GM18858 (cell line): ENCODE measurements around the gene RAB44.
A peak's percentile ranks its signal among the peaks of the same experiment; 100 is the strongest.

ENCODE experiments used
- ATAC-seq: cut with Tn5 transposase; IDR thresholded peaks from one replicate; pipeline ENCODE4 v1.9.1; 2021; ENCODE audit not compliant: unreplicated experiment

Gene RAB44

DNA sequence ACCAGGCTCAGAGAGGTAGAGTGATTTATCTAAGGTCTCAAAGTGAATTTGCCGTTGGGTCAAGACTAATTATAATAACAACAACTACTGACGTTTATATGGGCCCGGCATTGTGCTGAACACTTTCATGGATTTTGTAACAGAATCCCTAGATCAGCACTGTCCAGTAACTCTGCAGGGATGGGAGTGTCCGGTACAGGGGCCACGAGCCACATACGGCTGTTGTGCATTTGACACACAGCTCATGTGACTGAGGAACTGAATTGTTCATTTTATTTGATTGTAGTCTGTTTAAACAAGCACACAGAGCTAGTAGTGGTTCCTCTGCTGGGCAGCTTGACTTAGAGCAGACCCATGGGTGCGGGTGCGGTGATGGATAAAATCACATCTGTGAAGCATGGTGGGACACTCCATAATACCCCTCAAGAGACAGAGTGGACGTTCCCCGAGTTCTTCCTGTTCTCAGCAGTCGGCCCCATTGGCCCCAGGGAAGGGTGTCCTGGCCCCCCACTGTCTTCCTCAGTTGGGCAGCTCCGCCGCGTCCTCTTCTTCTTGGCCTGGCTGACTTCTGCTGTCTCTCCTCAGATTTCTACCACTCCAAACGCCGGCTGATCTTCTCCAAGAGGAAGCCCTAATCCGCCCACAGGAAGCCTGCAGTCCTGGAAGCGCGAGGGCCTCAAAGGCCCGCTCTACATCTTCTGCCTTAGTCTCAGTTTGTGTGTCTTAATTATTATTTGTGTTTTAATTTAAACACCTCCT, 12.3 kb upstream of the RAB44 start:
- ATAC-seq, result no peak

DNA sequence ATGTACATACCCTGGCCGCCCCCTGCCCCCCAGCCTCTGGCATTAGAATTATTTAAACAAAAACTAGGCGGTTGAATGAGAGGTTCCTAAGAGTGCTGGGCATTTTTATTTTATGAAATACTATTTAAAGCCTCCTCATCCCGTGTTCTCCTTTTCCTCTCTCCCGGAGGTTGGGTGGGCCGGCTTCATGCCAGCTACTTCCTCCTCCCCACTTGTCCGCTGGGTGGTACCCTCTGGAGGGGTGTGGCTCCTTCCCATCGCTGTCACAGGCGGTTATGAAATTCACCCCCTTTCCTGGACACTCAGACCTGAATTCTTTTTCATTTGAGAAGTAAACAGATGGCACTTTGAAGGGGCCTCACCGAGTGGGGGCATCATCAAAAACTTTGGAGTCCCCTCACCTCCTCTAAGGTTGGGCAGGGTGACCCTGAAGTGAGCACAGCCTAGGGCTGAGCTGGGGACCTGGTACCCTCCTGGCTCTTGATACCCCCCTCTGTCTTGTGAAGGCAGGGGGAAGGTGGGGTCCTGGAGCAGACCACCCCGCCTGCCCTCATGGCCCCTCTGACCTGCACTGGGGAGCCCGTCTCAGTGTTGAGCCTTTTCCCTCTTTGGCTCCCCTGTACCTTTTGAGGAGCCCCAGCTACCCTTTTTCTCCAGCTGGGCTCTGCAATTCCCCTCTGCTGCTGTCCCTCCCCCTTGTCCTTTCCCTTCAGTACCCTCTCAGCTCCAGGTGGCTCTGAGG, 11.5 kb upstream of the RAB44 start:
- no peak for ATAC-seq

DNA sequence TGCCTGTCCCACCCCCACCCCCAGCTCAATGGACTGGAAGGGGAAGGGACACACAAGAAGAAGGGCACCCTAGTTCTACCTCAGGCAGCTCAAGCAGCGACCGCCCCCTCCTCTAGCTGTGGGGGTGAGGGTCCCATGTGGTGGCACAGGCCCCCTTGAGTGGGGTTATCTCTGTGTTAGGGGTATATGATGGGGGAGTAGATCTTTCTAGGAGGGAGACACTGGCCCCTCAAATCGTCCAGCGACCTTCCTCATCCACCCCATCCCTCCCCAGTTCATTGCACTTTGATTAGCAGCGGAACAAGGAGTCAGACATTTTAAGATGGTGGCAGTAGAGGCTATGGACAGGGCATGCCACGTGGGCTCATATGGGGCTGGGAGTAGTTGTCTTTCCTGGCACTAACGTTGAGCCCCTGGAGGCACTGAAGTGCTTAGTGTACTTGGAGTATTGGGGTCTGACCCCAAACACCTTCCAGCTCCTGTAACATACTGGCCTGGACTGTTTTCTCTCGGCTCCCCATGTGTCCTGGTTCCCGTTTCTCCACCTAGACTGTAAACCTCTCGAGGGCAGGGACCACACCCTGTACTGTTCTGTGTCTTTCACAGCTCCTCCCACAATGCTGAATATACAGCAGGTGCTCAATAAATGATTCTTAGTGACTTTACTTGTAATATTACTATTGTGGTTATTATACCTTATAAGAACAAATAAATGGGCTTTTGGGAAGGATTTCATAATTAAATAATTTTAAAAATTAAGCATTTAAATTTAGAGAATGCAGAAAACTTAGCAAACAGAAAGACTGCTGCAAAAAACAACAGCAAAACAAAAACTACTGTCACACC, 10.7 kb upstream of the RAB44 start:
- ATAC-seq, result no peak

DNA sequence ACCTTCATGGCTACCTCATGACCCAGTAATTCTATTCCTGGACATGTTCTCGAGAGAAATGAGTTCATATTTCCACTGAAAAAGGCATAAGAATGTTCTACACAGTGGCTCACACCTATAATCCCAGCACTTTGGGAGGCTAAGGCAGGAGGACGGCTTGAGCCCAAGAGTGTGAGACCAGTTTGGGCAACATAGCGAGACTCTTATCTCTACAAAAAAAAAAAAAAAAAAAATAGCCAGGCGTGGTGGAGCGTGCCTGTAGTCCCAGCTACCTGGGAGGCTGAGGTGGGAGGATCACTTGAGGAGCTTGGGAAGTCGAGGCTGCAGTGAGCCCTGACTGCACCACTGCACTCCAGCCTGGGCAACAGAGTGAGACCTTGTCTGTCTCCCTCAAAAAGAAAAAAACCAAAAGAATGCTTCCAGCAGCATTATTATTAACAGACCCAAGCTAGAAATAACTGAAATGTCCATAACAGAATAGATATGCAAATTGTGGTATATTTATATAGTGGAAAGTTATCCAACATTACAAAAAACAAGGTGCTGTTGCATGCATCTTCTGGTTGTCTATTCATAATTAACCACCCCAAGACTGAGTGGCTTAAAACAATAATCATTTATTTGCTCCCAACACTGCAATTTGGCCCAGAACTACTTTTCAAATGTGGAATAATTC, 9.4 kb upstream of the RAB44 start:
- ATAC-seq, result no peak

DNA sequence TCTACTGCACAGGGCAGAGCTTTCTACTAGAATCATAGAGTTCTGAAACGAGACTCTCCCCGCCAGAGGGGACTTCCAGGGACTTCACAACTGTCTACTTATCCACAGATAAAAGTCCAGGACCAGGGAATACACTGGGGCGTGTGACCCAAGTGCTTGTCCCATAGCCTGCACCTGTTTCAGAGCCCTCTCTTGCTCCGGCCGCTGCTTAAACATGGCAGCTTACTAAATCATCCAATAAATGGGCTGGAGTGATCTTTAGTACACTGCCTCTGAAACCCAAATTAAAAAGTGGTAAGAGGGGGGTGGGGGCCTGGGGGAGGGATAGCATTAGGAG, 8.9 kb upstream of the RAB44 start:
- no peak for ATAC-seq

DNA sequence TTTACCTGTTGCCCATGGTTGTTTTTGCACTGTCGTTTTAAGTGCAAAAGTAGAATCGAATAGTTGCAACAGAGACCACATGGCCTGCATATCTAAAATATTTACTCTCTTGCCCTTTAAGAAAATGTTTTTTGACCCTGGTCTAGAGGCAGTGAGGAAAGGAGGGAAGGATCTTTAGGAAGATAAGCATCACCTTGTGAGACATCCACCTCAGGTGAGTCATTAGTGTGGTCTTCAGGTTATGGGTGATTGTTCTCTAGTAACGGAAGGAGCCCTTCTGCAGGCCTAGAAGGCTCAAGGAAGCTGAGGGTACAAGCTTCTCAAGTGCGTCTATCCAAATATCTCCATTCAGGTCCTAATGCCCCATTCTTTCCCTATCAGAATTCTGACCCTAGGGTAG, 6.6 kb upstream of the RAB44 start:
- ATAC-seq, result no peak

DNA sequence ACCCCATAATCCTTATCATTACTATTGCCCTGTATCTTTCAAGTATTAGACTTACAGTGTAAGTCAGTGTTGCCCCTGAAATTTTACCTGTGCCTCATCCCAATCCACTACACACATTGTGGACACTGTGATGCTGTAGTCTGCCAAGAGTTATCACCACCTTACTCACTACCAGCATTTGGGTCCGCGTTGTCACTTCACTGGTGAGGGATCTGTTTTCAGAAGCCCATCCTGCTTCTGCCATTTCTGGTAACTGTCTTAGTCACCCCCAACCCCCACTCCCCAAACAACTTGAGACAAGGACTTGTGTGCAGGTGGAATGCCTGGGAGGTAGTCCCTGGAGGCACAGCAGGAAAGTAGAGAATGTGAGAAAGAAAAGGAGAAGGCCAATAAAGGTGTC, 6.0 kb upstream of the RAB44 start:
- no peak for ATAC-seq

DNA sequence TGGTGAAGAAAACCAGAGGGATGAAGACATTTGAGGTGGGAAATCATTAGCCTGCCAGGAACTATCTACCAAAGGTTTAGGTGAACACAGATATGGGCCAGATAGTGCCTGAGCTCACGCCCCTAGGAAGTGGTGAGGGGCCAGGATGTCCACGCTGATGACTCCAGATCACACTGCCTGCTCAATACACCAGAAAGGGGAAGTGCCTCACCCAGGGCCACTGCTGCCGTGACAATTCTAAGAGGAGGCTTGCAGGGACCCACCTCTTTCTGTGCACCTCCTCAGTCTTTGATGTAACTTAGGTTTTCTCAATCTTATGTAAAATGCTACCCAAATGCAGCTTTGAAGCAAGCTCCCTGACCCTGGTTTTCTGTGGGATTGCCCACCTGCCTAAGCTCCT, 5.4 kb upstream of the RAB44 start:
- peak; percentile 40 for ATAC-seq

DNA sequence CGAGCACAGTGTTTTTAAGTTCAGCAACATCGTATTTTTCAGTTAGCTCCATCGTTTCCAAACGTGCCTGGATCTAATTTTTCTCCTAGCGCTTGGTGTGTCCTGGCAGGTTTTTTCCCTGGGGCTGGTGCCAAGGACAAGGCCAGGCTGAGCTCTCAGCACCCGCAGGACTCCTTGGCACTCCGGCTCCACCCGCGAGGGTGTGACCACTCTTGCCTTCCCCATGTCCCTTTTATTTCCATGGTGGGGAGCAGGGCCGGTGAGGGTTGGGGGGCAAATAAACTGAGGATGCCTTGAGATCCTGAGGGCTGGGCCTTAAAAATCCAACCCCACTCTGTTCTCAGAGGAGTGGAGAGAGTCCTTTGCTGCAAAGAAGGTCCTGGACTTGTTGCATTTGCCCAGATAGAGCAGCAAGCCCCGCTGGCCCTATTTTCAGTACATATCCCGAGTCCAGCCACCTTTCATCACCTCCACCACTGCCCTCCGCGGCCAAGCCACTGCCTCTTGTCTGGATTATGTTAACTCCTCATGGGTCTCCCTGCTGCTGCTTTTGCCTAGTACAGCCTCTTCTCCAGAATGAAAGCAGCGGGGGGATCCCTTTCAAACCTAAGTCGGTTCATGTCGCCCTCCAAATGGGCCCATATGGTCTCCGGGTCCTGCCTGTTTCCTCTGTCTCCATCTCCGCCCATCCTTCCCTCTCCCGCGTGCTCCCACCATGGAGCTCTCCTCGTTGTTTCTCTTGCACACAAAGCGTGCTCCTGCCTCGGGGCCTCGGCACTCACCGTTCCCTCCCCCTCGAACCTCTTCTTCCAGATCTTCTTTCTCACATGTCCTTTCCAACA, 4.5 kb upstream of the RAB44 start:
- ATAC-seq, result no peak

DNA sequence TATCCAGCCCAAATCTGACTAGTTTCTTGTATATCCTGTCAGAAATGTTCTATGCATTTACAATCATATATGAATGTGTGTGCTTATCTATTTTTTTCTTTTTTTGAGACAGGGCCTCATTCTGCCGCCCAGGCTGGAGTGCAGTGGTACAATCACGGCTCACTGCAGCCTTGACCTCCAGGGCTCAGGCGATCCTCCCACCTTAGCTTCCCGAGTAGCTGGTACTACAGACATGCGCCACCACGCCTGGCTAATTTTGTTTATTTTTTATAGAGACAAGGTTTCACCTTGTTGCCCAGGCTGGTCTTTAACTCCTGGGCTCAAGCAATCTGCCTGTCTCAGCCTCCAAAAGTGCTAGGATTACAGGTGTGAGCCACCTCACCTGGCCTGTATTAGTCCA, 3.0 kb upstream of the RAB44 start:
- no peak for ATAC-seq

DNA sequence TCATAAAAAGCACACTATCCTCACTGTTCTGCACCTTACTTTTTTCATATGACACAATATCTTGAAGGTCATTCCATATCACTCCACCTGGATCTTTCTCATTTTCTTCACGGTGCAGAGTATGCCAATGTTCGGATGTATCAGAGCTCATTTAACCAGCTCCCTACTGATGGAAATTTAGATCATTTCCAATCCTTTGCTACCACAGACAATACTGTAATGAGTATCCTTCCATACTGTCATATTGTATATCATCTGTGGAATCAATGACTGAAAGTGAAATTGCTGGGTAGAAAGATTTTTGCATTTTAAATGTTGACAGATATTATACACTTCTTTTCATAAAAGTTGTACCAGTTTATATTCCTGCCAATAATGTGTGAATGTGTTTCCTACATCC, 2.2 kb upstream of the RAB44 start:
- no peak for ATAC-seq

DNA sequence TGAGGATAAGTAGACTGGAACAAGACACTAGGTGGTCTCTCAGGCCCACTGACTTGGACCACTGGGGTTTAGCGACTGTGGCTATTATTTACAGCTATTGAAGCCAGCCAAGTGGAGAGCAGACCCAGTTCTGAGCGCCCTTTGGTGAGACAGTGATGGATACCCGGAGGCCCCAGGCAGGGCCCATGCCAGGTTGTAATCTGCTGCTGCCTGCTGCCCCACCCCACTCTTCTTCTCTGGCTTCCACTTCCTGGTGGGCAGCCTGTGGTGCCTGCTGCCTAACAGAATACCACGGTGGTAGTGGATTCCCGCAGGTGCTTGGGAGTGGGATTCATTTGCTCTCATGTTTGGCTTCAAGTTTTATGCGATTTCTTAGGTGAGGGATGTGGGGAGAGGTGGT, 570 bp downstream of the RAB44 start:
- ATAC-seq, result no peak

DNA sequence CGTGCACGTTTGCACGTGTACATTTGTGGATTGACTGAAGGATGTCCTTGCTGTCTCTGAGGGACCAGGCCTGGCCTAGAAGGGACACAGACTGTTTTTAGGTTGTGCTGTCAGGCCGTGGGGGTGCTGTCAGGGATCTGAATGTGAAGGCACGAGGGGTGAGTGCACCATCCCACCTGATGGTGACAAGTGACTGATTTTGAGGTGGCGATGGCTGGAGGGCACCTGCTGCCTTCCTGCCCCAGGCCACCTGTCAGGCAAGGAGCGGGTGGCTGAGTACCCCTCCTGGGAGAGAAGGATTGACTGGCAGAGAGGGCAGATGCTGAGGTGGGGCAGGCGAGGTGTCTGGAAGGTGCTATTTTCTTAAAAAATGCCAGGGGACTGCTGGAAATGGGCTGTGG, 1.2 kb downstream of the RAB44 start:
- no peak for ATAC-seq

DNA sequence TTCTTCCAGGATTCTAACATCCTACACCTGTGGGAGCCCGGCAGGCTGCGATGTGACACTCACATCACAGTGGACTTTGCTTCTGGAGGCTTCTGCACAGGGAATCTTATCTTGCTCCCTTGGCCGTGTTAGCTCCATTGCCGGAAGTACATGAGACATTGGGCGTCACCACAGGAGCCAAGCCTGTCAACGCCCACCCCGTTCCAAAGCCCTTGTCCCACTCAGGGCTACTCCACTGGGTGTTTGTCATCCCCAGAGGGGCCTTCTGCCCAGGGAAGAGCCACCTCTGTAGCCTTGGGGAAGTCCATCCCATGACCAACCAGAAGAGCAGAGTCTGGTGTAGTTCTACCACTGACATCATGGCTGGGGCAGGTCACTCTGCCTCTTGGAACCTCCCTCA, 1.7 kb downstream of the RAB44 start:
- ATAC-seq, result no peak

DNA sequence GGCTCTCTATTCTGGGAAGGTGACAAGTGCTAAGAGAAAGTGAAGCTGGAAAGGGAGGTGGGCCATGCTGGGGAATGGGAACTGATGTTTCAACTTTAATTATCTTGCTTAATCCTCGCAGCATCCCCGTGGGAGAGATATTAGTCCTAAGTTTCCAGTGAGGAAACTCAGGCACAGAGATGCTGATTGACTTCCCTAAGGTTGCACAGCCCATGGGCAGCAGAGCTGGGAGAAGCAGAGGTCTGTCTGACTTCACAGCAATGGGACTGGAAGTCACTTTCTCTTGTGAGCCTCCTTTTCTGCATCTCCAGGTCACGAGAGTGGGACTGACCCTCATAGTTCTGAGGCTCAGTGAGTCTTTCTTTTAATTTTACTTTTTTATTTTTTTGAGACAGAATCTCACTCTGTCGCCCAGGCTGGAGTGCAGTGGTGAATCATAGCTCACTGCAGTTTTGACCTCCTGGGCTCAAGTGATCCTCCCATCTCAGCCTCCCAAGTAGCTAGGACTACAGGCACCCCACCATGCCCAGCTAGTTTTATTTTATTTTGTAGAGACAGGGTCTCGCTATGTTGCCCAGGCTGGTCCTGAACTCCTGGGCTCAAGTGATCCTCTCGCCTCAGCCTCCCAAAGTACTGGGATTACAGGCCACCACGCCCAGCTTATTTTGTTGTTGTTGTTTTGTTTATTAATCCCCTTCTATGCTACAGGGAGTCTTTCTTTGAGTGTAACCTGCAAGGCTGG, 2.6 kb downstream of the RAB44 start:
- no peak for ATAC-seq

DNA sequence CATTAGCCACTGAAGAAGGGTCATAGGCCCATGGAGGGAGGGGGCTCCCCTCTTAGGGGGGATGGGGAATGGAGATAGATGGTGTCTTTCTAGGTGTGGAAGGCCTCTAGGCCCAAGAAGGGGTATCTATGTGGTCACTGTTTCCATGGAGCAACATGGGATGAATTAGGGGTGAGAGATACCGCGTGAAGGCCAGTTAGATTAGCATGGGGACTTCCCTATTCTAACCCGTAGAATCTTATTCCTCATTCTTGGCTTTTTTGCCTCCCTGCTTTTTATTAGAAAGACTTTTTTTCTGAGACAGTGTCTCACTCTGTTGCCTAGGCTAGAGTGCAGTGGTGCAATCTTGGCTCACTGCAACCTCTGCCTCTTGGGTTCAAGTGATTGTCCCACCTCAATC, 3.2 kb downstream of the RAB44 start:
- no peak for ATAC-seq

DNA sequence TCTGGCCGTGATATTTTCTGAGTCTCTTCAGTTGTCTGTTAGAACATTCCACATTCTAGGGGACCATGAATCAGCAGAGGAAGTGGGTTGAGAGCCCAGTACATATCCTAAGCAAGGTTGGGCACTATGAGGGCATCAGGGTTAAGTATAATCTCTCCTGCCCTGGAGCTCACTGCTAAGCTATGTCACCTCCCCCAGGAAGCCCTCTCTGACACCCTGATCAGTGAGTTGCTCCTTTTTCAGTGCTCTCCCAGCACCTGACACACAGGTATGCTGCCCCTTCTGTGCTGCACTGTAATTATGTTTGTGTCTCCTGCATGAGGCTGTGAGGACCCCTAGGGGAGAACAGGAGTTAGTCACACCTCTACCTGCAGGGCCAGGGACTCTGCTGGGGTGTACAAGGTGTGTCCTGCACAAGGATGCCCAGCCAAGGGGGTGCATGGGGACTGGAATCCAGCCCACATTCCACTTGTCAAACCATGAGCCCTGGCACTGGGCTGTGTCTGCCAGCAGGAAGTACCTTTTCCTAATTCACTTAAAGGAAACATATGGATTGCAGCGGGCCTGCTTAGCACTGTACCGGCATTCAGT, 3.9 kb downstream of the RAB44 start:
- no peak for ATAC-seq

DNA sequence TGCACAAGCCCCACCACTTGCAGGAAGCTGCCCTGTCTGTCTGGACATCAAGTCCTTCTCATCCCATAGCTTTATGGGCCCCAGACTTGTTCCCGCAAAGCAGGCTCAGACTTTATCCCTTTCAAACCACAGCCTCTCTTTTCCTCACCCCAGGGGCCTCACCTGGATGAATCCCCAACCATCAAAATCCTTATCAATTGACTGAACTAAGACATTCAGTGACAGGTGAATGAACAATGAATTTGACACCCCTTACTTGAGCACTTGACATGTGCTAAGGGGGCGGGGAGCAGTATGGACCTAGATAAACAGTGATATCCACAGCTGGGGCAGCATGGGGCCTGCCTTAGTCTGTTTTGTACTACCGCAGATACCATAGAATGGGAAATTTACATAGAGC, 5.0 kb downstream of the RAB44 start:
- ATAC-seq, result no peak

DNA sequence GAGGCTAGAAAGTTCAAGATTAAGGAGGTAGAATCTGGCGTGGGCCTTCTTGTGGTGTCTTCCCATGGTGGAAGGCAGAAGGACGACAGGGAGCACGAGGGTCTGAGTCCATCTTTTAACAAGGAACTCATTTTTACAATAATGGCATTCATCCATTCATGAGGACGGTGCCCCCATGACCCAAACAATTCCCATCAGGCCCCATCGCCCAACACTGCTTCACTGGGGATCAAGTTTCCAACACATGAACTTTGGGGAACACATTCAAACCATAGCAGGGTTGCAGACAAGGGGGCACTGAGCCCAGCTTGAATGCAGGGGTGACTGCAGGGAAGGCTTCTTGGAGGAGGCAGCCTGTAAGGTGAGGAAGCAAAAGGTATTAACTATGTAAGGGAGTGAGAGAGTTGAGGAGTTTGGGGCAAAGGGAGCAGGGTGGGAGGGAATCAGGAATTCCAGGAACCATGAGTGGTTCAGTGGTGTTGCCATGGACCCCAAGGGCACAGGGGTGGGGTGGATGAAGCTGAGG, 5.5 kb downstream of the RAB44 start:
- no peak for ATAC-seq
